ENCODE measurements around the gene UMODL1.

UMODL1 gene

DNA sequence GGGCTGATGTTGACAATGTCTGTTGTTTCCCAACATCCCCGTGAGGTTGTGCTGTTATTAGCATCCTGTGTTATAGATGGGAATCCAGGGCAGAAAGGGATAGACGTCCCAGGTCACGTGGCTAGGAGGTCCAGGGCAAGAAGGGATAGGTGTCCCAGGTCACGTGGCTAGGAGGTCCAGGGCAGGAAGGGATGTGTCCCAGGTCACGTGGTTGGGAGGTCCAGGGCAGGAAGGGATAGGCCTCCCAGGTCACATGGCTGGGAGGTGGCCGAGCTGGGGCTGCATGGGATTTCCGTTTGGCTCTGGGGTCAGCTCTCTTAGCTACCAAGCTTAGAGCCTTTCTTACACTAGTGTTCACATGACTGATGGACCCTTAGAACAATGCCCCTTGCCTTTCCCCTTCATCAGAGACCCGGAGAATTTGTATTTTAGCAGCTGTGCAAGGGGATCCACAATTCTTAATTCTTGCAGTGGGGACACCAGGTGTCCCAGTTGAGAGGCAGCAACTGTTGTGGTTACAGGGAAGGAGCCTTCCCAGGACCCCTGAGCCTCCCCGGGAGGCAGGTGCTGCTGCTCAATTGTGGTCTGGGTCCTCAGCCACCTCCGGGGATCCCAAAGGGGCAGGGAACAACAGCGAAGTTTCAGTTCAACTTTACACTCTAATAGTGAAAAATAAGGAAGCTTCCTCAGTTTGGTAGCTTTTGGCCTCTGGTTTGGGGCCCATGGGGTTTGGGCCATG is 69.2 kb downstream of the UMODL1 start:
- TF ChIP-seq, protein P1, sequence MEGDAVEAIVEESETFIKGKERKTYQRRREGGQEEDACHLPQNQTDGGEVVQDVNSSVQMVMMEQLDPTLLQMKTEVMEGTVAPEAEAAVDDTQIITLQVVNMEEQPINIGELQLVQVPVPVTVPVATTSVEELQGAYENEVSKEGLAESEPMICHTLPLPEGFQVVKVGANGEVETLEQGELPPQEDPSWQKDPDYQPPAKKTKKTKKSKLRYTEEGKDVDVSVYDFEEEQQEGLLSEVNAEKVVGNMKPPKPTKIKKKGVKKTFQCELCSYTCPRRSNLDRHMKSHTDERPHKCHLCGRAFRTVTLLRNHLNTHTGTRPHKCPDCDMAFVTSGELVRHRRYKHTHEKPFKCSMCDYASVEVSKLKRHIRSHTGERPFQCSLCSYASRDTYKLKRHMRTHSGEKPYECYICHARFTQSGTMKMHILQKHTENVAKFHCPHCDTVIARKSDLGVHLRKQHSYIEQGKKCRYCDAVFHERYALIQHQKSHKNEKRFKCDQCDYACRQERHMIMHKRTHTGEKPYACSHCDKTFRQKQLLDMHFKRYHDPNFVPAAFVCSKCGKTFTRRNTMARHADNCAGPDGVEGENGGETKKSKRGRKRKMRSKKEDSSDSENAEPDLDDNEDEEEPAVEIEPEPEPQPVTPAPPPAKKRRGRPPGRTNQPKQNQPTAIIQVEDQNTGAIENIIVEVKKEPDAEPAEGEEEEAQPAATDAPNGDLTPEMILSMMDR (IDR thresholded peaks at IDR 0.05; ENCODE audit: low read depth, low read length): no peak
- TF ChIP-seq POLR2A (IDR thresholded peaks at IDR 0.05; ENCODE audit: extremely low read depth, insufficient read length) (no peak), MAX (IDR thresholded peaks at IDR 0.05; ENCODE audit: low read depth, low read length) (no peak), MYC (IDR thresholded peaks at IDR 0.05; ENCODE audit: low read depth, low read length) (no peak)
- no peak for DNase-seq (ENCODE audit: low read depth)
- H3K4me3 ChIP-seq (ENCODE audit: low read depth, low read length): no peak overlapping the region

- DNase-seq (ENCODE audit: low read depth): no peak
- TF ChIP-seq MYC (IDR thresholded peaks at IDR 0.05; ENCODE audit: low read depth, low read length) (no peak), MAX (IDR thresholded peaks at IDR 0.05; ENCODE audit: low read depth, low read length) (no peak), POLR2A (IDR thresholded peaks at IDR 0.05; ENCODE audit: extremely low read depth, insufficient read length) (no peak)
- TF ChIP-seq, protein P1 (IDR thresholded peaks at IDR 0.05; ENCODE audit: low read depth, low read length): no peak
- no peak overlapping the region for H3K4me3 ChIP-seq (ENCODE audit: low read depth, low read length)
Observed at GRCh38 chr21:42141643-42142042, 70.5 kb downstream of the UMODL1 start.

DNA sequence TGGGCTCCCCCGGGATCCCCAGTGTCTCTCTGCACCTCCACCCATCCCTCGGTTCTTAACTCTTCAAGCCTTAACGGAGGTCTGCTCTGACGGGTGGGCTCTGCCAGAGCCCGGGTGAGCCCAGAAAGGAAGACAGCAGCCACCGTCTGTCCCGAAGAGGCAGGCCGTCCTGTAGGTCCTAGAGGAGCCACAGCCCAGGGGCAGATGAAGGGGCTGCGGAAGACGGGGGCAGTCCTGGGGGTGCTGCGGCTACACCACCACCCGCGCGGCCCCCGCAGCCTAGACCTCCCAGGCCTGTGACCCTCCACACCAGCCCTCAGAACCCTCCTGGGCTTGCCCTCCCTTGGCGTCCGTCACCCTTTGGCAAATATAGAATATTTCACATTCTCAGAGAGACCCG is 71.0 kb downstream of the UMODL1 start:
- TF ChIP-seq POLR2A (IDR thresholded peaks at IDR 0.05; ENCODE audit: extremely low read depth, insufficient read length): no peak
- no peak for TF ChIP-seq MYC (IDR thresholded peaks at IDR 0.05; ENCODE audit: low read depth, low read length)
- no peak for TF ChIP-seq MAX (IDR thresholded peaks at IDR 0.05; ENCODE audit: low read depth, low read length)
- TF ChIP-seq, protein P1 (IDR thresholded peaks at IDR 0.05; ENCODE audit: low read depth, low read length): no peak
- H3K4me3 ChIP-seq (ENCODE audit: low read depth, low read length): no peak overlapping the region
- no peak for DNase-seq (ENCODE audit: low read depth)

DNA sequence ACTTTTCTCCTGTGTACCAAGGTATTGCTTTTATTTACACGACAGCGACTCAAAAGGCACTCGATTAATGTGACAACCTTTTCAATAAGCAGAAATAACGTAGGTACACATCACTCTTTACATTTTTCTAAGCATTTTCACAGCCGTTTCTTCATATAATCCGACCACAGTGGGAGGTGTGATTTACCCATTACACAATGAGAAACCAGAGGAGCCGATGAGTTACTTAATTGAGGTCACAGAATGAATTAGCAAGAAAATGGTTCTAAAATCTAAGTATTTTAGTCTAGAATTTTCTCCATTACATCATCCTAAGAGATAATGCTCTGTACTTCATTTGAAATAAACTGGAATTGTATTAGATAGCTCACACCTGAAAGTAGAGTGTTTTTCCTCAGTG is 71.5 kb downstream of the UMODL1 start:
- H3K4me3 ChIP-seq (ENCODE audit: low read depth, low read length): no peak overlapping the region
- no peak for TF ChIP-seq MYC (IDR thresholded peaks at IDR 0.05; ENCODE audit: low read depth, low read length)
- no peak for TF ChIP-seq MAX (IDR thresholded peaks at IDR 0.05; ENCODE audit: low read depth, low read length)
- TF ChIP-seq, protein P1 (IDR thresholded peaks at IDR 0.05; ENCODE audit: low read depth, low read length): no peak
- no peak for TF ChIP-seq POLR2A (IDR thresholded peaks at IDR 0.05; ENCODE audit: extremely low read depth, insufficient read length)
- no peak for DNase-seq (ENCODE audit: low read depth)

DNA sequence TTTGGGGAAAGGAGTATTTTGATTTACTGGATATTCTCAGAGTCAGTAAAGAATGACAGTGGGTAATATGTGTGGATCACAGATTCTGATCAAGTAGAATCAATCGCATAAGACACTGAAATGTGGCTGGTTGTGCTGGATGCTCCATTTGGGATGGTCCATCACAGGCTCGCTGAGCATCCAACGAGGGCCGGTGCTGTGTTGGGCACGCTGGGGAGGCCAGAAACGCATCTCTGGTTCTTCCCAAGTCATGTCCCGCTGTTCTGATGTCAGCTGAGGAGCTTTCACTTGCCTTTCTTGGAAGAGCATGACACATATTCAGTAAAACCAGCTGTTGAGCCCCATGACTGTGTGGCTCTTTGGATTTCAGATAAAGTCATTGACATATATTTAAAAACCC is 72.0 kb downstream of the UMODL1 start:
- H3K4me3 ChIP-seq (ENCODE audit: low read depth, low read length): no peak overlapping the region
- TF ChIP-seq, protein P1 (IDR thresholded peaks at IDR 0.05; ENCODE audit: low read depth, low read length): no peak
- no peak for TF ChIP-seq POLR2A (IDR thresholded peaks at IDR 0.05; ENCODE audit: extremely low read depth, insufficient read length)
- no peak for TF ChIP-seq MAX (IDR thresholded peaks at IDR 0.05; ENCODE audit: low read depth, low read length)
- no peak for TF ChIP-seq MYC (IDR thresholded peaks at IDR 0.05; ENCODE audit: low read depth, low read length)
- no peak for DNase-seq (ENCODE audit: low read depth)

Data from NB4 (cell line).